HCT116 (cell line): ENCODE data around the gene CYB5R3. TPM values are rescaled to one million over a fixed set of nuclear protein-coding genes. Genes with fewer than 3 reads are reported as not detected.

Experiments used
- ATAC-seq: fragments of 200-7000 bp; cut with Tn5 transposase; 2 replicates; pipeline ENCODE4 v1.9.1; 2020; ENCODE audit warnings: mild to moderate bottlenecking, moderate library complexity
- BruUV-seq: library from RNA; stranded (reverse); fragments of 400-500 nt; replicated peaks from 2 replicates; lab custom pipeline; 2021; lab: Mats Ljungman, UMichigan
- CTCF ChIA-PET: fragments of 300-600 bp; sonication (Branson Sonifier 250); formaldehyde crosslinking; loops from one replicate; lab custom pipeline; 2021; ENCODE audit warnings: antibody characterized with exemption; lab: Charles Lee
- POLR2A ChIA-PET: fragments of 300-600, 350-600 bp; sonication (Branson Sonifier 250); formaldehyde crosslinking; loops from one replicate; lab custom pipeline; 2021; ENCODE audit warnings: antibody characterized with exemption; lab: Charles Lee
- RAD21 ChIA-PET, 2 experiments: fragments of 300-600 bp; sonication (Branson Sonifier 250); formaldehyde crosslinking; loops; one replicate each; lab custom pipeline; 2023; ENCODE audit warnings: low total read pairs in 2 of 2; ENCODE audit not compliant: uncharacterized antibody in 2 of 2, unreplicated experiment in 2 of 2, low non-redundant PET in 1 of 2; lab: Charles Lee
- DNase-seq: peaks from one replicate; pipeline ENCODE4 v3.0.0-alpha.2; 2010; ENCODE audit warnings: low read depth, low spot score
- H2AFZ ChIP-seq: fragments of 200-600 bp; shearing (Covaris generic), sonication (generic); 2 replicates; pipeline ENCODE4 v1.6.1; 2017; ENCODE audit warnings: low read depth, mixed run types, mixed read lengths, antibody characterized with exemption, low read length; ENCODE audit not compliant: poor library complexity, severe bottlenecking
- H3K27ac ChIP-seq: 2 replicates; pipeline ENCODE4 v1.5.1; 2012; ENCODE audit warnings: low read depth, low read length
- H3K27me3 ChIP-seq: fragments of 200-600 bp; sonication (generic); 2 replicates; pipeline ENCODE4 v1.6.1; 2016; ENCODE audit warnings: mixed run types, low read length, mixed read lengths; ENCODE audit not compliant: insufficient read depth
- H3K36me3 ChIP-seq, 2 experiments: fragments of 200-500 bp in 1 of 2; fragments of 200-600 bp in 1 of 2; sonication (Bioruptor generic) in 1 of 2; sonication (generic) in 1 of 2; 2 replicates each; pipeline versions ENCODE4 v1.5.1 to v1.6.1; 2014 to 2016; ENCODE audit warnings: low read length in 2 of 2, inconsistent platforms in 1 of 2, mixed read lengths in 1 of 2, mixed run types in 1 of 2; ENCODE audit not compliant: insufficient read depth in 2 of 2, control insufficient read depth in 1 of 2
- H3K4me1 ChIP-seq, 2 experiments: fragments of 200-600 bp in 1 of 2; sonication (generic) in 1 of 2; 2 replicates each; pipeline versions ENCODE4 v1.5.1 to v1.6.1; 2012 to 2017; ENCODE audit warnings: low read length in 2 of 2, inconsistent platforms in 1 of 2, mild to moderate bottlenecking in 1 of 2, mixed read lengths in 1 of 2, mixed run types in 1 of 2, moderate library complexity in 1 of 2; ENCODE audit not compliant: insufficient read depth in 2 of 2, control insufficient read depth in 1 of 2
- H3K4me2 ChIP-seq: fragments of 200-600 bp; sonication (generic); 2 replicates; pipeline ENCODE4 v1.6.1; 2017; ENCODE audit warnings: mixed run types, low read length, mixed read lengths
- H3K4me3 ChIP-seq, 2 experiments: fragments of 200-600 bp in 1 of 2; sonication (generic) in 1 of 2; replicated peaks in 1 of 2; 2 replicates each; pipeline ENCODE4 v1.5.1; 2011 to 2016; ENCODE audit warnings: low read length in 2 of 2, control low read depth in 1 of 2, low read depth in 1 of 2, mild to moderate bottlenecking in 1 of 2, mixed read lengths in 1 of 2, mixed run types in 1 of 2
- H3K79me2 ChIP-seq: fragments of 200-600 bp; sonication (generic); 2 replicates; pipeline ENCODE4 v1.6.1; 2017; ENCODE audit warnings: mild to moderate bottlenecking, mixed run types, low read length, moderate library complexity, mixed read lengths; ENCODE audit not compliant: insufficient read depth
- H3K9ac ChIP-seq: fragments of 200-600 bp; sonication (generic); 2 replicates; pipeline ENCODE4 v1.6.1; 2016; ENCODE audit warnings: low read length, mixed read lengths
- H3K9me2 ChIP-seq: fragments of 200-600 bp; sonication (generic), shearing (Covaris generic); 2 replicates; pipeline ENCODE4 v1.6.1; 2017; ENCODE audit warnings: mixed run types, mild to moderate bottlenecking, moderate library complexity; ENCODE audit not compliant: insufficient read depth
- H3K9me3 ChIP-seq, 2 experiments: fragments of 200-500 bp in 1 of 2; fragments of 200-600 bp in 1 of 2; sonication (Bioruptor generic) in 1 of 2; sonication (generic) in 1 of 2; 2 replicates each; pipeline ENCODE4 v1.6.1; 2014 to 2017; ENCODE audit warnings: low read length in 2 of 2, mixed read lengths in 2 of 2, inconsistent platforms in 1 of 2, low read depth in 1 of 2, mild to moderate bottlenecking in 1 of 2, mixed run types in 1 of 2, moderate library complexity in 1 of 2; ENCODE audit not compliant: control insufficient read depth in 1 of 2, insufficient read depth in 1 of 2
- H4K20me1 ChIP-seq: fragments of 200-600 bp; sonication (generic), shearing (Covaris generic); 2 replicates; pipeline ENCODE4 v1.6.1; 2017; ENCODE audit warnings: mixed run types, mild to moderate bottlenecking, moderate library complexity; ENCODE audit not compliant: insufficient read depth
- CBX3 ChIP-seq: IDR thresholded peaks from 2 replicates; pipeline ENCODE4 v1.6.1; 2012; ENCODE audit warnings: low read depth
- CEBPB ChIP-seq: IDR thresholded peaks from 2 replicates; pipeline ENCODE4 v1.6.1; 2012; ENCODE audit warnings: low read depth
- FOSL1 ChIP-seq: IDR thresholded peaks from 2 replicates; pipeline ENCODE4 v1.6.1; 2012; ENCODE audit warnings: low read depth
- JUND ChIP-seq: IDR thresholded peaks from 2 replicates; pipeline ENCODE4 v1.6.1; 2012
- POLR2A ChIP-seq: IDR thresholded peaks from 2 replicates; pipeline ENCODE4 v1.7.0; 2011; ENCODE audit warnings: borderline replicate concordance; ENCODE audit not compliant: insufficient read depth, insufficient read length; ENCODE audit errors: extremely low read depth
- POLR2AphosphoS5 ChIP-seq: IDR thresholded peaks from 2 replicates; pipeline ENCODE4 v1.6.1; 2011; ENCODE audit warnings: mild to moderate bottlenecking, low read depth, low read length, moderate library complexity
- RAD21 ChIP-seq: IDR thresholded peaks from 2 replicates; pipeline ENCODE4 v1.6.1; 2012; ENCODE audit warnings: low read depth, mild to moderate bottlenecking
- SIN3A ChIP-seq: IDR thresholded peaks from 2 replicates; pipeline ENCODE4 v1.6.1; 2012; ENCODE audit warnings: low read depth
- SP1 ChIP-seq: IDR thresholded peaks from 2 replicates; pipeline ENCODE4 v1.6.1; 2012; ENCODE audit warnings: low read depth
- SRF ChIP-seq: IDR thresholded peaks from 2 replicates; pipeline ENCODE4 v1.6.1; 2012; ENCODE audit warnings: low read depth
- TCF7L2 ChIP-seq: IDR thresholded peaks from 2 replicates; pipeline ENCODE4 v1.7.0; 2011; ENCODE audit warnings: borderline replicate concordance, inconsistent platforms; ENCODE audit not compliant: insufficient read depth, insufficient read length; ENCODE audit errors: extremely low read depth
- YY1 ChIP-seq: IDR thresholded peaks from 2 replicates; pipeline ENCODE4 v1.6.1; 2011; ENCODE audit warnings: low read length, low read depth, moderate library complexity, mild to moderate bottlenecking; ENCODE audit not compliant: insufficient replicate concordance; ENCODE audit errors: extremely low read depth
- intact Hi-C: fragments of 100-400 bp; cut with micrococcal nuclease; formaldehyde crosslinking; loops from 2 replicates; pipeline ENCODE4 v1.10.0; 2022
- total RNA-seq: library from RNA; stranded (reverse); gene quantifications from one replicate; pipeline ENCODE4 v1.2.1, GENCODE V29; 2021; ENCODE audit not compliant: unreplicated experiment
- TF ChIP-seq, protein P1 (sequence below): IDR thresholded peaks from 2 replicates; pipeline ENCODE4 v1.6.1; 2011; ENCODE audit warnings: mild to moderate bottlenecking, low read length, moderate library complexity; ENCODE audit not compliant: insufficient replicate concordance; ENCODE audit errors: extremely low read depth
- TF ChIP-seq, protein P2 (sequence below): IDR thresholded peaks from 2 replicates; pipeline ENCODE4 v1.6.1; 2012; ENCODE audit warnings: low read depth
- TF ChIP-seq, protein P3 (sequence below): IDR thresholded peaks from 2 replicates; pipeline ENCODE4 v1.6.1; 2012

The CYB5R3 gene
- total RNA-seq, 1 experiment from 2014 or later, result 127 TPM

DNA sequence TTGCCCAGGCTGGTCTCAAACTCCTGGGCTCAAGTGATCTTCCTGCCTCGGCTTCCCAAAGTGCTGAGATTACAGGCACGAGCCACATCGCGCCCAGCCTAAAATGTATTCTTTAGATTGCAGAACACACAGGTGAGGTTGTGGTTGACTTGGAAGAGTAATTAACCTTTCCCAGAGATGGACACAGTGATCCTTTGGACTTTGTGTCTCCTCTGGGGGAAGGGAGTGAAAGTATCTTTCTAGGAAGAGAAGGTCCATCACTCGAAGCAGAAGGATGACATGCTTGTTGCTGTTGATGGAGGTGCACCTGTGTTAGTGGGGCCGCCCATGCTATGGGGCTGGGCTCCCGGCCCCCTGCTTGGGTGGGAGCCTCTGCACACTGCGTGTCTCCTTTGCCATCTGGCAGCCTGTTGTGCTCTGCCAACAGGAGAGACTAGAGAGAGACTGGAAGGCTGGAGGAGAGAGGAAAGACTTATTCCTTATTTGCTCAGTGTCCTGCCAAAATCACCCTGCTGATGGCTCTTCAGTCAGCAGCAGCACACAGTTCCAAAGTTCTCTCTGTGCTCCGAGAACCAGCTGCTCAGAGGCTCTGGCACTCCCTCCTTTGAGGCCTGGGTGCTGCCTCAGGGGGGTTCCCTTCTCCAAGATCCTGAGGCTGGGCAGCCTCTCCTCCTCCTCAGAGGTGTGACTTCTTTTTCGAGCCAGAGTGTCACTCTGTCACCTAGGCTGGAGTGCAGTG is 33.1 kb upstream of the CYB5R3 start:
- ChIA-PET CTCF (no interaction called here), RAD21 (no interaction called here), POLR2A (interaction anchor here (1.1 kb wide), 1 partner anchor 67 kb away, joined by 3 read pairs; no protein-coding TSS in a partner anchor)
- Histone ChIP-seq H3K9me3 (peaks cover 0 to 10% of the 10 kb centered on the region in 2 experiments; a peak in 1 of 4 replicates), H4K20me1 (no peaks in the 10 kb centered on the region), H3K4me1 (peaks cover 21 to 28% of the 10 kb centered on the region in 2 experiments), H3K27ac (no peak overlapping the region), H3K9ac (no peak overlapping the region), H3K79me2 (no peaks in the 10 kb centered on the region), H2AFZ (no peak overlapping the region), H3K36me3 (no peaks in the 10 kb centered on the region), H3K9me2 (no peaks in the 10 kb centered on the region), H3K27me3 (no peaks in the 10 kb centered on the region), H3K4me2 (no peak overlapping the region), H3K4me3 (no peak overlapping the region)
- no TSS peak for BruUV-seq
- intact Hi-C loops, result no loop called here
- no peak for DNase-seq
- TF ChIP-seq CEBPB, result no peak
- TF ChIP-seq SIN3A, result no peak
- no peak for TF ChIP-seq YY1
- no peak for TF ChIP-seq POLR2AphosphoS5
- TF ChIP-seq POLR2A, result no peak
- TF ChIP-seq SRF, result no peak
- TF ChIP-seq, protein P1, sequence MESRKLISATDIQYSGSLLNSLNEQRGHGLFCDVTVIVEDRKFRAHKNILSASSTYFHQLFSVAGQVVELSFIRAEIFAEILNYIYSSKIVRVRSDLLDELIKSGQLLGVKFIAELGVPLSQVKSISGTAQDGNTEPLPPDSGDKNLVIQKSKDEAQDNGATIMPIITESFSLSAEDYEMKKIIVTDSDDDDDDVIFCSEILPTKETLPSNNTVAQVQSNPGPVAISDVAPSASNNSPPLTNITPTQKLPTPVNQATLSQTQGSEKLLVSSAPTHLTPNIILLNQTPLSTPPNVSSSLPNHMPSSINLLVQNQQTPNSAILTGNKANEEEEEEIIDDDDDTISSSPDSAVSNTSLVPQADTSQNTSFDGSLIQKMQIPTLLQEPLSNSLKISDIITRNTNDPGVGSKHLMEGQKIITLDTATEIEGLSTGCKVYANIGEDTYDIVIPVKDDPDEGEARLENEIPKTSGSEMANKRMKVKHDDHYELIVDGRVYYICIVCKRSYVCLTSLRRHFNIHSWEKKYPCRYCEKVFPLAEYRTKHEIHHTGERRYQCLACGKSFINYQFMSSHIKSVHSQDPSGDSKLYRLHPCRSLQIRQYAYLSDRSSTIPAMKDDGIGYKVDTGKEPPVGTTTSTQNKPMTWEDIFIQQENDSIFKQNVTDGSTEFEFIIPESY, result no peak
- no peak for TF ChIP-seq CBX3
- no peak for TF ChIP-seq TCF7L2
- TF ChIP-seq, protein P2, sequence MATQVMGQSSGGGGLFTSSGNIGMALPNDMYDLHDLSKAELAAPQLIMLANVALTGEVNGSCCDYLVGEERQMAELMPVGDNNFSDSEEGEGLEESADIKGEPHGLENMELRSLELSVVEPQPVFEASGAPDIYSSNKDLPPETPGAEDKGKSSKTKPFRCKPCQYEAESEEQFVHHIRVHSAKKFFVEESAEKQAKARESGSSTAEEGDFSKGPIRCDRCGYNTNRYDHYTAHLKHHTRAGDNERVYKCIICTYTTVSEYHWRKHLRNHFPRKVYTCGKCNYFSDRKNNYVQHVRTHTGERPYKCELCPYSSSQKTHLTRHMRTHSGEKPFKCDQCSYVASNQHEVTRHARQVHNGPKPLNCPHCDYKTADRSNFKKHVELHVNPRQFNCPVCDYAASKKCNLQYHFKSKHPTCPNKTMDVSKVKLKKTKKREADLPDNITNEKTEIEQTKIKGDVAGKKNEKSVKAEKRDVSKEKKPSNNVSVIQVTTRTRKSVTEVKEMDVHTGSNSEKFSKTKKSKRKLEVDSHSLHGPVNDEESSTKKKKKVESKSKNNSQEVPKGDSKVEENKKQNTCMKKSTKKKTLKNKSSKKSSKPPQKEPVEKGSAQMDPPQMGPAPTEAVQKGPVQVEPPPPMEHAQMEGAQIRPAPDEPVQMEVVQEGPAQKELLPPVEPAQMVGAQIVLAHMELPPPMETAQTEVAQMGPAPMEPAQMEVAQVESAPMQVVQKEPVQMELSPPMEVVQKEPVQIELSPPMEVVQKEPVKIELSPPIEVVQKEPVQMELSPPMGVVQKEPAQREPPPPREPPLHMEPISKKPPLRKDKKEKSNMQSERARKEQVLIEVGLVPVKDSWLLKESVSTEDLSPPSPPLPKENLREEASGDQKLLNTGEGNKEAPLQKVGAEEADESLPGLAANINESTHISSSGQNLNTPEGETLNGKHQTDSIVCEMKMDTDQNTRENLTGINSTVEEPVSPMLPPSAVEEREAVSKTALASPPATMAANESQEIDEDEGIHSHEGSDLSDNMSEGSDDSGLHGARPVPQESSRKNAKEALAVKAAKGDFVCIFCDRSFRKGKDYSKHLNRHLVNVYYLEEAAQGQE, result no peak
- TF ChIP-seq, protein P3, sequence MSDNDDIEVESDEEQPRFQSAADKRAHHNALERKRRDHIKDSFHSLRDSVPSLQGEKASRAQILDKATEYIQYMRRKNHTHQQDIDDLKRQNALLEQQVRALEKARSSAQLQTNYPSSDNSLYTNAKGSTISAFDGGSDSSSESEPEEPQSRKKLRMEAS, result no peak
- TF ChIP-seq JUND, result no peak
- TF ChIP-seq FOSL1, result no peak
- no peak for TF ChIP-seq SP1
- no peak for TF ChIP-seq RAD21
- no peak for ATAC-seq
